GM12891 (cell line): ENCODE results near the gene TPGS1.

Experiments
- POLR2A ChIP-seq: IDR thresholded peaks from 2 replicates; pipeline ENCODE4 v1.6.1; 2011; ENCODE audit warnings: low read depth, low read length, control low read depth
- POLR2AphosphoS5 ChIP-seq: IDR thresholded peaks from 2 replicates; pipeline ENCODE4 v1.6.1; 2011; ENCODE audit warnings: low read depth, low read length, control low read depth
- SPI1 ChIP-seq: IDR thresholded peaks from 2 replicates; pipeline ENCODE4 v1.6.1; 2011; ENCODE audit warnings: low read depth, low read length, control low read depth
- TAF1 ChIP-seq: IDR thresholded peaks from 2 replicates; pipeline ENCODE4 v1.6.1; 2011; ENCODE audit warnings: low read depth, low read length, control low read depth

DNA sequence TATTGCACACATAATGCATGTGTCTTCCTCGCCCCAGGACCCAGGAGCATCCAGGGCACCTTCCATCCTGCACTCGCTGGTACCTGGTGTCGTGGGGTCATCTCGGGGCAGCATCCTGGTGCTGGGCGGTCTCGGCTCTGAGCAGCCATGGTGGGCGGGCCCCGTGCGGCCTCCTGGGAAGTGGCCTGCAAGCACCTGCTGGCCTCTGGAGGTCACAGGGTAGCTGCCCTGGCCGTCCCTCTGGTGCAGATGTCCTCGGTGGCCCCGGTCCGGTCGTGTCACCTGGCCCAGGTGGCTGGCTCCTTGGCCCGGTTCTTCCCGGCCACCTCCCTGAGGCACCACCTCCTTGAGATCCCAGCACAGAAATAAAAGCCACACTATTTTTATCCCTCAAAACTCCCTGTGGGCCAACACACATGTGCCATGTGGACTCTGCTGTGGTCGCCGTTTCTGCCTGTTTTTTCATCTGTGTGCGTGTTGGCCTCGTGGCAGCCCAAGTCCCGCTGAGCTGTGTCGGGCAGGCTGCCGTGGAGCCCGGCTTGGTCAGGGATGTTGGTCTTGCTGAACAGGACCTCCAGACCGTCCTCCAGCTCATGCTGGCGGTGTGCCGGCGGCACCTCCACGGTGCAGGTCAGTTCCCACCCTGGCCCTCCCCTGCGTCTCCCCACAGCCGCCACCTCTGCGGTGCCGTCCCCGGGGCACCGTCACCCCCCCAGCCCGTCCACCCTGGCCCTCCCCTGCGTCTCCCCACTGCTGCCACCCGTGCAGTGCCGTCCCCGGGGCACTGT lies 31.5 kb downstream of the TPGS1 start:
- TF ChIP-seq POLR2A (no peak), POLR2AphosphoS5 (no peak), TAF1 (no peak), SPI1 (no peak)
